Measurements from ENCODE around the gene CALML3.

- no peak for TF ChIP-seq CTCF (IDR thresholded peaks at IDR 0.05)
- TF ChIP-seq POLR2A (IDR thresholded peaks at IDR 0.05), result no peak
- TF ChIP-seq EP300 (IDR thresholded peaks at IDR 0.05), result no peak
- TF ChIP-seq POLR2AphosphoS5 (IDR thresholded peaks at IDR 0.05), result no peak
These were observed 30.1 kb upstream of the CALML3 start for GRCh38 chr10:5494611-5495010.
